ENCODE results near the gene ICAM4.
"Not testable (repeated sequence)": the region's sequence is repeated elsewhere in the genome, so short reads cannot be mapped to it uniquely, and the experiment has no call there.

Gene ICAM4

GRCh38 chr19:10320602-10321416, 34.1 kb downstream of the ICAM4 start:
- DNase-seq, result no peak

DNA sequence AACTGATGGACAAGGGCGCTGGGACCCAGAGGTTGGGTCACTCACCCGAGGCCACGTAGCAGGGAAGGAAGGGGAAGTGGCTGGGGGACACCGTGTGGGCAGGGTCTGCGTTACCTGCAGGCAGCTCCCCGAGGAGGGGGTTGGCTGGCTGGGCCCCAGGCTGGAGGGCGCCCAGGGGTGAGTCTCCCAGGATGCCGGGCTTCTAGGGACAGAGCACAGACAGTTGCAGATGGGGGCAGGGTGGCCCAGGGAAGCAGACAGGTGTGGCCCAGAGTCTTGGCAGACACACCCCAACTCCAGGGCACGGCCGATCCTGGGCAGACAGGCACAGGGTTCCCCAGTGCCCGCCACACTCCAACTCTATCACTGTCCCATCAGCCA, 34.7 kb downstream of the ICAM4 start:
- DNase-seq, result no peak

GRCh38 chr19:10321874-10322835, 35.4 kb downstream of the ICAM4 start:
- no peak for DNase-seq

DNA sequence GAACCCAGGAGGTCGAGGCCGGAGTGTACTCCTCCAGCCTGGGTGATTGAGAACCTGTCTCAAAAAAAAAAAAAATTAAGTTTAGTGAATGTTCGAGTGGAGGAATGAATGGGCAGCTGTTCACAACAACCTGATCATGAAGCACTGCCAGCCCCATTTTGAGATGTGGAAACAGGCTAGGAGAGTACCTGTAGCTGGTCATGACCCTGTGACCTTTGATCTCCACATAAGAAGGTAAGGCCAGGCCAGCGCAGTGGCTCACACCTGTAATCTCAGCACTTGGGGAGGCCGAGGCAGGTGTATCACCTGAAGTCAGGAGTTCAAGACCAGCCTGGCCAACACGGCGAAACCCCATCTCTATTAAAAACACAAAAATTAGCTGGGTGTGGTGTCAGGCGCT, 39.0 kb downstream of the ICAM4 start:
- DNase-seq, result no peak

DNA sequence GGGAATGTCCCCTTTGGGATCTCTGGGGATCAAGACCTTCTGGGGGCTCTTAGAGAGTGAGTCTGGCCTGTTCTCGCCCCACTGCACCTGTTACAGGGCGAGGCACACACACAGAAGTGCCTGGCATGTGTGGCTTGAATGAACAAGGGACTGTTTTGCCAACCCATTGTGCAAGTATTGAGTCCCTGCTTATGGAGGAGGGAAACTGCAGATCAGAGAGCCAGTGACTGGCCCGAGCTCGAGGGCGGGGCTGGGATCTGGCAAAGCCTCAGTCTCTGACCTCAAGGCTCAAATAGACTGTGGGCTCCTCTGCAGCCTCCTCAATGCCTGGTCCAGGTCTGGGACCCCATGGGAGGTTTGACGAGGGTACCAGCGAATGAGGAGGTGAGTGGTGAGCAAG, 41.0 kb downstream of the ICAM4 start:
- DNase-seq, result no peak

- DNase-seq, result no peak
Observed at GRCh38 chr19:10328558-10329429, 42.0 kb downstream of the ICAM4 start.

- DNase-seq, result no peak
Observed at GRCh38 chr19:10329555-10329954, 42.8 kb downstream of the ICAM4 start.

DNA sequence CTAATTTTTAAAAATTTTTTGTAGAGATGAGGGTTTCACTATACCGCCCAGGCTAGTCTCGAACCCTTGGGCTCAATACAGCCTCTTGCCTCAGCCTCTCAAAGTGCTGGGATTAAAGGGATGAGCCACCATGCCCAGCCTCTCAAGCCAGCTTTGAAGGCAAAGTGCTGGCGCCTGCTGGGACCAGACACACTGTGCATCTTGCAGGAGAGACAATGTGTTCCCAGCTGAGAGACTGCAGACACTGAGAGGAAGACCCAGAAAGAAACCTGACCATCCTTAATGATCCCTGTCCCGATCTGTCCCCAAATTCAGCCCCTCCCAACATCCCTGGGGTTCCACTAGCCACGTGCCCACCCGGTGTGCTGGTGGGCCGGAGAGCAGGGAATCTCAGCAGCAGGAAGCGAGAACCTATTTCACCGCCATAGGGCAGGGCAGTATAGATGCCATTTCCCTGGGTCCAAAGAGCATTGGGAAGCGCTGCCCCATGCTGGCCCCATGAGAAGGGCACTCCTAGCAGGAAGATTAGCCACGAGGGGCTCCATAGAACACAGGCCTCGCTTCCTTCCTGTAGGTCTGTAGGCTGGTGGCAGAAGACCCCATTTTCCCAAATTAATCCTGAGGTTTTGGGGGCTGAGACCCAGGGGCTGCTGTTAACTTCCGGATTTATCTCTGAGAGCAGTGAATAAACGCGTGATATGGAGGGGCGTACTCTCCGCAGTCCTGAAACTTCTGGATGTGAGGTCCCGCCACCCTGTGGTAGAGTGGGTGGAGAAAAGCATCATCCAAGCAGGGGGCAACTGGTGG, 45.6 kb downstream of the ICAM4 start:
- DNase-seq, result no peak

DNA sequence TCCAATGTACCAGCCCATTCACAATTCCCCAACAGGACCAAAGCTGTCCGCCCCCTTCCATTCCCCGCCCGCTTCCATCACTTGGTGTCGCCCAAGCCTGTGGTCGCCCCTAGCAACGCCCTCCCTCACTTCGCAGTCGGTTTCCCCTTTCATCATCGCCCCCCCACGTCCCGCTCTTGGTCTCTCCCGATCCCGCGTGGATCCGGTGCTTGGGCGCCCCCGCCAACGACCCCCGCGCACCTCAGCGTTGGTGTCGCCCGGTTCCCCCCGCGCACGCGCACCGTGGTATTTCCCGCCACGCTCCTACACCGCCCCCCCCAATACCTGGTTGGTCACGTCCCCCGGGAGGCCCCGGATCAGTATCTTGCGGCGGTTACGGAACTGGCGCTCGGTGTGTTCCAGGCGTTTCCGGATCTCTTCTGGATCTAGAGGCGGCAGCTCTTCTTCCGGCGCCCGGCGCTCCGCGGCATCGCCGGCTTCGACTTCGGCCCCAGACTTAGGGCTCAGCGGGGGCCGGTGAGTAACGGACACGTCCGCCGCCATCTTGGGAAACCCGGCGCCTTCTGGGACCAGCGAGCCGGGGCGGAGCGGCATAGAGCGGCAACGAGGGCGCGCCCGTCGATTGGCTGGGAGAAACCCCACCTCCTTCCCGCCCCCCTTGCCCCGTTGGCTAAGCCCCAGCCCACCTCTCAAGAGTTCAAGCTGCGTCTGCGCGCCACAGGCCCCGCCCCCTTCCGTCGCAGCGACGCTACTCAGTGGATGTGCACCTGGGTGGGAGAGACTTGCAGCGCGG, 46.4 kb downstream of the ICAM4 start, which contains the start of gene RAVER1:
Gene RAVER1 (minus strand): TSS at position 565 of the 793 bp plus-strand sequence. CDS start 22 bp downstream, at position 543.
- DNase-seq, result peak; percentile 79

DNA sequence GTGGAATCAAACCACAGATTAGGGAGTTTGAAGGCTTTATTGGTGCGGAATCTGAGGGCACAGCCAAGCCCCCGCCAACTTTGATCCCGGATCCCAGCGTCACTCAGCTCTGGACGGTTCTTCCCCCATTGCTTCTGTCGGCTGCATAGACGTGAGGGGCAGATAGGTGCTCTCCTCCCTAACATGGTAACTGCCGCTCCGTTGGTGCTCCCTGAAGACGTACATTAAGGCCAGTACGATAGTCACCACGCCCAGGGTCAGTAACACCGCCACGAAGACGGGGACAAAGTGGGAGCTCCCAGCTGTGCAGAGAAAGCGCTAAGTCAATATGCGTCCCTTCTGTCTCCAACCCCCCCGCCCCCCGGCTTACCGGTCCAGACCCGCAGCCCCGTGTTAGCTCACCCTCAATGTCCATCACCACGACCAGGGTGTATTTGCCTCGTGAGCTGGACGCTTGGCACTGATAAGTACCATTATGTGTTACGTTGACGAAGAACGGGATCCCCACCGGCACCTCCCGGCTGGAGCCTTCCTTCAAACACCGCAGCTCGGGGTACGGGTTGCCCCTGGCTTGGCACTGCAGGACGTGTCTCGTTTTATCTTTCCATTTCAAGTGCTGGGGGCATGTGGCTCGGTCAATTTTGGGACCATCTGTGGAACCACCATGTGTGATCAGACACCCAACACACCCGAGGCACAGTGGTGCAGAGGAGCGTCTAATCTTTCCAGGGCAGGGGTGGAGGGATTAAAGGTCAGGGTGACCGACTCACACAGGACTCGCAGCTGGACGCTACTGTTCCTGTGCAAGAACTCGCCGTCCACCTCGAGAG, 47.2 kb downstream of the ICAM4 start:
- no peak for DNase-seq

GRCh38 chr19:10334588-10335351, 48.0 kb downstream of the ICAM4 start:
- peak; percentile 50 for DNase-seq

DNA sequence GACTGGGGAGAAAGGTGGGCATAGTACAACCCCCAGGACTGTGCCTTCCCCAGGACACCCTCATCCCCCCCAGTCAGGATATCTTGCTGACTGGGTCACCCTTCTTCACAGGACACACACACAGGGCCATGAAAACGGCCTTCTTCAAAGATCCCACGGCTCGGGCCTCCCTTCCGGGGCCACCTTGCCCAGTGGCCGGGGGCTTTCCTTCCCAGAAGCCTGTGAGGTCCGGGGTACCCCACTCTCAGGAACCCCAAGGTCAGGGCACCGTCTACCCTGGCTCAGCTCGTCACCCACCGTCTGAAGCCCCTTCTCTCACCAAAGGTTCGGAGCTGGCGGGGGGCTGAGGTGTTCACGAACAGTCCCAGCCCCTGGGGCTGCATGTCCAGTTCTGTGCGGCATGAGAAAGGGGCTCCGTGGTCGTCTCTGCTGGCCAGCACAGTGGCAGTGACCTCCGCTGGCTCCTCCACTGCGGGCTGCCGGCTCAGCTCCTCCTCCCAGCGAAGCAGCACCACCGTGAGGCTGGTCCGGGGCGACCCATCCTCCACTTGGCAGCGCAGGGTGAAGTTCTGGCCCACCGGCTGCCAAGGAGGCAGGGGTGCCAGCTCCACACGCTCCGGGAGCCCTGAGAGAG, 48.7 kb downstream of the ICAM4 start:
- no peak for DNase-seq

DNA sequence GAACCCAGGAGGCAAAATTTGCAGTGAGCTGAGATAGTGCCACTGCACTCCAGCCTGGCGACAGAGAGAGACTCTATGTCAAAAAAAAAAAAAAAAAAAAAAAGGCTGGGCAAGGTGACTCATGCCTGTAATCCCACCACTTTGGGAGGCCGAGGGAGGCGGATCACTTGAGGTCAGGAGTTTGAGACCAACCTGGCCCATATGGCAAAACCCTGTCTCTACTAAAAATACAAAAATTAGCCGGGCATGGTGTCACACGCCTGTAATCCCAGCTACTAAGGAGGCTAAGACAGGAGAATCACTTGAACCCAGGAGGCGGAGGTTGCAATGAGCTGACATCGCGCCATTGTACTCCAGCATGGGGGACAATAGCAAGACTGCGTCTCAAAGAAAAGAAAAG, 50.0 kb downstream of the ICAM4 start:
- not testable (repeated sequence) for DNase-seq
